ENCODE data around the gene FAM181B.

GRCh38 chr11:82680252-82680651 is 53.4 kb downstream of the FAM181B start:
- TF ChIP-seq CTCF (IDR thresholded peaks at IDR 0.05) (no peak), POLR2A (IDR thresholded peaks at IDR 0.05) (no peak)

All from right lobe of liver (tissue), 4 donors.